NCI-H1694 (cell line): ENCODE data around the gene MORN1.
A peak's percentile ranks its signal among the peaks of the same experiment; 100 is the strongest.

Experiments used
- DNase-seq: peaks from one replicate; lab custom pipeline; 2025; lab: John Stamatoyannopoulos, UW

The MORN1 gene

DNA sequence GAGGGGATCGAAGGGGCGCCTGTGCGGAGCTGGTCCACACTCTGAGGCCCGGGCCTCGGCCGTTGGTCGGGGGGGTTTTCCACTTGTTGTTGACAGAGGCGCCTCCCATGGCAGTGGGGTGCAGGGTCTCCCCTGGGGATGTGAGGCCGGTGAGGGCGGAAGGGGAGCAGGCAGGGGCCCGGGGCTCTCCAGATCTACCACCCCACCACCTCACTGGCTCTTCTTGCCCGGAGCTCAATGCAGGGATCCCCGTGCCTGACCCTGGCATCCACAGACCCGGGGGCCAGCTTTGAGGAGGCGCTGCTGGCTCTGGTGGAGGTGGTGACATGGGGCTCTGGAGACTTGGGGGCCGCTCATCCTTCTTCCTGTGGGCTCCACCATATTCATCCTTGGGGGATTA is 28.1 kb upstream of the MORN1 start:
- DNase-seq = no peak

DNA sequence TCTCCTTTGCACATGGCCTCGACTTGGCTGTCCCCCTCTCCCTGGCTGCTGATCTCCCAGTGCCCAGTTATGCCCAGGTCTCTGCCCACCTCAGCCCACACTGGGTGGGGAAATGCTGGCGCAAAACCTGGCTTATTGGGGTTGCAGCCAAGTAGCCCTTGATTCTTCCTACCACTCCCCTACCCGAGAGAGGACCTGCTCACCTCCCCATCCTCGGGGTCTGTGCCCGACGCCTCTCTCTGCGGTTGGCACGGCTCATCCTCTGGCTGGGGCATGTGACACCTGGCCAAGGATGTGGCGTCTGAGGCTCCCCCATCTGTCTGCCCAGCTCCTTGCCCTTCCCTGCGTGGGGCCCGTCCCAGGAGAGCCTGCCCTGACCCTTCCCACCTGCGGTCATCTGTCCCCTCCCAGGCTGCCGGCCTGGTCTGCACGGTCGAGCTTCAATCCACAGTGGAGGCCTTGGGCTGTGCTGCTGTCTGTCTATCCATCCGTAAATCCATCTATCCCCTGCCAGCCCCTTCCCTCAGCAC is 27.5 kb upstream of the MORN1 start:
- no peak for DNase-seq

DNA sequence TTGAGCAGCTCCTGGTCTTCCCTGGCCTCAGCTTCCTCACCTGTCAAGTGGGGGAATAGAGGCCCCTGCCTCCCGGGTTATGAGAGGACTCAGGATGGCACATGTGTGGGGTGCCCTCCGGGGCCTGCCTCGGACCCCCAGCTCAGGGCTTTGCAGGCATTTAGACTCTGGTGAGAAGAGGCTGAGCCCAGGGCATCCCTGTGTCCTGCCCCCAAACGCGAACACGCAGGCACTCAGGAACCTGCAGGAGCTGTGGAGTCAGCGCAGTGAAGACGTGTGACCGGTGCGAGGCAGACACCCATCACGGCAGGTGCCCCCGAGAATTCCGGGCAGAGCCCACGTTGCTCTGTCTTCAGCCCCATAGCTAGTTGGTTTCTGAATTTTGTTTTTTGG is 26.5 kb upstream of the MORN1 start:
- DNase-seq = no peak

DNA sequence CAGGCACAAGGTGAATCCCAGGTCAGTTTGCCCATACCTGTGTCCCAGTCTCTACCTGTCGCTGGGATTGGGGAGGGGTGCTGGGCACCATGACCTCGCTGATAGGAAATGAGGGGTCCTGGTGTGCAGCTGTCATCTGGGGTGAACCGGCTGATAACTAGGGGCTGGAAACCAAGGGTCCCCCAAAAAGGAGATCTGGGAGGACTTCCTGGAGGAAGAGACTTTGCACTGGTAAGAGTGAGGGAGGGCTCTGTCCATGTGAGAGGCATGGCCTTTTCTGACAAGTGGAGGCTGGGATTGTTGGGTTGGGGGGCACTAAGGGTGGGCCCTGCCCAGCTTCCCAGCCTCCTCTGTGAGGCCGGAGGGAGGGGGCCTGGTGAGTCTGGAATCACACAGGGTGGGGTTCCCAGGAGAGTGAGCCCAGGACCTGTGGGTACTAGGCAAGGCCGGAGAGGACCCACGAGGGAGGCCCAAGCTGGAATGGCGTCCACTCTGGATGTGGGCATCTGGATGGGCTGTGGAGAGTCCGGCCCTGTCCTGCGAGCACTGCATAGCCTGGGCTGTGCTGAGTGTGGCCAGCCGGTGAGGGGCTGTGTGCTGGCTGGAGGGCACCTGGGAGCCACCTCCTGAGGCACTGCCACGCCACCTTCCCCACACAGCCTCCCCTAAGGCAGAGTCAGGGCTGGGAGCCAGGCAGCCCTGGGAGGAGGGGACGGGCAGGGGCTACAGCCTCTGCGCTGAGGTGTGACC is 25.9 kb upstream of the MORN1 start:
- no peak for DNase-seq

DNA sequence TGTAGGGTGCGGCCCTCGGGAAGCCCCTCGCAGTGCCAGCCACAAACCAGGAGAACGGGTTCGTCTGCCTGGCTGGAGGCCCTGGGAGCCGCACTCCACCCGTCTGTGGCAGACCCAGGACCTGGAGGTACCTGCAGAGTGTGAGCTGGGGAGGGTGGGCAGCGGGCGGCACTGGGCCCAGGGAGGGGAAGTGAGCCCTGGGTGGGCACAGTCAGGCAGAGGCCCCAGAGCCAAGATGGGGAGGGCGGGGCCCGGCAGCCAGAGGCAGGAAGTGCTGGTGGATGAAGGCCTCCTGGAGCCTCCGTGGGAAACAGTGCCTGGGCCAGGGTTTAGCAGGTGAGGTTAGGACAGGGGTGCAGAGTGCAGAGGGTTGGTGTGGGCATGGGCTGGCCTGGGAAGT is 25.0 kb upstream of the MORN1 start:
- DNase-seq = no peak

DNA sequence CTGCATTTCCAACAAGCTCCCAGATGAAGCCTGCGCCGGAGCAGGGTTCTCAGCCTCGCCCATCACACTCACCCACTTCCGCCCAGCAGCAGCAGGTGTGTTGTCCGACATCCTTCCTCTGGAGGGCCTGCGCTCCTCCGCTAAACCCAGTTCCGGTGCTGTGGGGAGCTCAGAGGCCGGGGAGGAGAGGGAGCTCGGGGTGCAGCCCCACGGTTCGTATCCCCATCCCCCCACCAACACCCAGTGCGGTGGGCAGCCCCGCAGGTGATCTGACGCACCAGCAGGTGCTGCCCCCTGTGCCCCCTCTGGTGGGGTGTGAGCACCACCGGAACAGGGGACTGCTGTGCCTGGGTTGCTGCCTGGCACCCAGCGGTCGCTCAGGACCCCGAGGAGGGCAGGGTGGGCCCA is 24.5 kb upstream of the MORN1 start:
- no peak for DNase-seq

DNA sequence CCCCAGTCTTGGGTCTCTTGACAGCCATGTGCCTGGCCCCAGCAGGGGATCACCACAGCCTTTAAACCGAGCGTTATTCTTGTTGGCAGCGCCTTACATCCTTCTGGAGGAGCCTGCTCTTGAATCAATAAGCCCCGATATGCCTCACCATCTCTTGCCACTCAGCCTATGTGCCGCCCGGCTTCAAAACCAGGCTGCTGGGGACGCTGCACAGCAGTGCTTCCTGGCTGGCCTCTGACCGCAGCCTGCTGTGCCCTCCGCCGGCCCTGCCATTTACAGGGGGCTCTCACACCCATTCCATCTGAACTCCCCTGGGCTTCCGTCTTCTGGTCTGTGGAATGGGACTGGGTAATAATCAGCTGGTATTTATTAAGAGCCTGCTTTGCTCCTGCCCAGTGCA is 24.0 kb upstream of the MORN1 start:
- DNase-seq = no peak

DNA sequence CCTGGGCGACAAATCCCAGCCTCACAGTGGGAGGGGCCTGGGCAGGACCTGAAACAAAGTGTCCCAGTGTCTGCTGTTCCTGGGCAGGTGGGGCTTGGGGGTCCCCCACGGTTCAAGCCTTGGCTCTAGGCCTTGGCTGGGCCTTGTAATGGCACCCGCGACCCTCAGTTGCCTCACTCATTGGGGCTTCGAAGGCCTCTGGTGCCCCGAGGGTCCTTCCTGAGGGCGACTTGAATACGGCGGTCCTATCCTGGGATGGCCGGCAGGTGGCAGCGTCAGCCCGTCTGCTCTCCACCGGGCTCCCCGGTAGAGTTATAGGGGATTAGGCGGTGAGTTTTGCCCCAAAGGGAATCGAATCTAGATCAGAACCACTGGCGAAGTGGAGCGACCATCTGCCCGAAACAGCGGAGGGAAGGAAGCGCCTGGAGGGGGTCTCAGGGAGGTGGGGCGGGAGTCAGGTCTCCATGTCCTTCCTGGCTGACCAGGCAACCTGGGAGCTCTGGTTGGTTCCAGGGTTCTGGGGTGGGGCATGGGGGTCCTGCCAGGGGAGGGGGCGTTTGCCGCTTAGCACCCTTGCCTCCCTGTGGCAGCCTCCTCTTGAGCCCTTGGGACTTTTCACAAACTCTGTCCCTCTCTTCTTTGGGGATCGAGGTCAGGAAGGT is 23.1 kb upstream of the MORN1 start:
- peak; percentile 57 for DNase-seq

DNA sequence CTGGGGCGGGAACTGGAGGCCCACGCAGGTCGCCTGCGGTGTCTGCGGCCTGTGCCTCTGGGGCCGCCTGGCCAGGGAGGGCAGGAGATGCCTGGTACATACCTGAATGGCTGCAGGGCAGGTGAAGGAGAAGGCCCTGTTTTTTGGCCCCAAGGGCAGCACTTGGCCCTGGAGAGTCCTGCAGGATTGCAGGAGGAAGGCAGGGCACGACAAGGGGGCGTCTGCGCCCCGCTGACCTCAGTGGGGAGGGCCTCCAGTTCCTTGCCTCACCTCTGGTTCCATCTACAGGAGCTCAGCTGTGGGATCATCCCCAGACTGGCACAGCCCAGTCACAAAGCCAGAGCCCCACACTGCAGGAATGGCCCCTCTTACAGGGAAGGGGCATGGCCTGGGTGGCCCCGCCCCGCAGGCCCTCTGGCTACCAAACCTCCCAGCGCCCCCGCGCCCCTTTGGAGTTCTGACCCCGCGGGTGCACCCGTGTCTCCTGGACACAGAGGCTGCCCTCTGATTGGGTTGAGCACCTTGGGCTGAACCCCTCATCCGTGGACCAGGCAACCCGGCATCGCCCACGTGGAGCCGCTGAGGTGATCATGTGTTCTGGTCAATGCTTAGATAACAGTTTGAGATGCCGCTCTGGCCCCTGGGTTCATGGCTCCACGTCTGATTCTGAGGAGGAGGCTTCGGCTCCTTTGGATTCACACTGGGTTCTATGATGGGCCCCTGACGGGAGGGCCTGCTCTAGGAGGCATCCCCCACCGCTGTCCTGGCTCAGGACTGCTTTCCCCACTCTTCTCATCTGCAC is 22.3 kb upstream of the MORN1 start:
- DNase-seq = no peak

DNA sequence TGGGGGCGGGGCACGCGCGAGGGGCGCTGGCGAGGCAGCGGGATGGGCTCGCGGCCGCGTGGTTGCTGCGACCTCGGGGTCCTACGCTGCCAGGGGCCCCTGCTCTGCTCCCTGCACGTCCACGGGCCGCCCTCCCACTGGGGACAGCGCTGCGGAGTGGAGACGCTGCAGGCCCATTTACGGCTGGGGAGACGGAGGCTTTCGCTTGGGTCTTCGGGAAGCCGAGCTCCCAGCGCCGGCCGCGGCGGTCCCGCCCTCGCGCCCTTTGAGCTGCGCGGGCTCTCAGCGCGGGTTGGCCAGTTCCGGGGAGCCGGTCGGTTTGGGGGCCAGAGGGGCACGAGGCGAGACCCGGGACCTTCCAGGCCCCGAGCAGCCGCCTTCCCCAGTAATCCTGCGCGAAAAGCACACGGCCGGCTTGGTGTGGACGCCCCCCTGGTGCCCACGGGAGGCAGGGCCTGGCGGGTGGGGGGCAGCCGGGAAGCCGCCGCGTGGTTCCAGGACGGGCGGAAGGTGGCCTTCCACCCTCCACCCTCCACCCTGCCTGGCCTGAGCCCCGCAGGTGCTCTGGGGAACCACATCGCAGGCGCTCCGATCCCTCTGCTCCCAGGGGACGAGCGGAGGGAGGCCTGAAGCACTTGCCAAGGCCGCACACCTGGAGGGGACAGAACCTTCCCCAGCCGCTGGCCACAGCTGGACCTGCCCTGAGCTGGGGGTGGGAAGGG is 21.6 kb upstream of the MORN1 start:
- no peak for DNase-seq

DNA sequence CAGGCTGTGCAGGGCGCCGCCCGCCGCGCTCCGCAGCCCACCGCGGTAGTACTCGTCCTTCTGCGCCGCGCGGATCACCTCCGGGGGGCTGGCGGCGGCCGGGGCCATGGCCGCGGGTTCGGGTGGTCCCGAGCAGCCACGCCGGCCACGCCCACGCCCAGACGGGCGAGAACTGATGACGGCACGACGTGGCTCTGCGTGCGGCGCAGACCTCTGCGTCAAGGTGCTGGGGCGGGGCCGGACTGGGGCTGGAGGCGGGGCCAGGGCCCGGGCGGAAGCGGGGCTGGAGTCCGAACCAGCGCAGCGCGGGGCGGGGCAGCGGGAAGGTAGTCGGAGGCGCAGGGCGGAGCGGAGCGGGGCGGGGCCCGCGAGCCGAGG is 21.0 kb upstream of the MORN1 start, which contains the start of gene PEX10:
TSS of gene PEX10 (minus strand) at position 170 of the 378 bp plus-strand sequence. CDS start at position 108, 62 bp downstream.
- DNase-seq = peak; percentile 88

DNA sequence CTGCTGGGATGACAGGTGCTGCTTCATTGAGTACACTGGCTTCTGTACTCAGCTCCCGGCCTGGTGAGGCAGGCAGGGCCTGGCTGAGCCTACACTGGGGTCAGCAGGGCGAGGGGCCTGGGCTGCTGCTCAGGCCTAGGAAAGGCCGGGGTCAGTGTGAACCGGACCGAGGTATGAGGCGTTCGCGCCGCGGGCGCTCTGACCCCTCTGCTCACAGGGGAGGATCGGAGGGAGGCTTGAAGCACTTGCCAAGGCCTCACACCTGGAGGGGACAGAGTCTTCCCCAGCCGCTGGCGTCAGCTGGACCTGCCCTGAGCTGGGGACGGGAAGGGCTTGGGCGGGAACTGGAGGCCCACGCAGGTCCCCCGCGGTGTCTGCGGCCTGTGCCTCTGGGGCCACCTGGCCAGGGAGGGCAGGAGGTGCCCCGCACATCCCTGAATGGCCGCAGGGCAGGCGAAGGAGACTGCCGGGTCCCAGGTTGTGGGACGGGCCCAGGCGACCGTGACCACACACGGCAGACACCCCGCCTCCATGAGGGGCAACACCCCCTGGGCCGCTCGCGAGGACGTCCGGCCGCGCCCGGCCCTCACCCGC is 20.5 kb upstream of the MORN1 start:
- no peak for DNase-seq

DNA sequence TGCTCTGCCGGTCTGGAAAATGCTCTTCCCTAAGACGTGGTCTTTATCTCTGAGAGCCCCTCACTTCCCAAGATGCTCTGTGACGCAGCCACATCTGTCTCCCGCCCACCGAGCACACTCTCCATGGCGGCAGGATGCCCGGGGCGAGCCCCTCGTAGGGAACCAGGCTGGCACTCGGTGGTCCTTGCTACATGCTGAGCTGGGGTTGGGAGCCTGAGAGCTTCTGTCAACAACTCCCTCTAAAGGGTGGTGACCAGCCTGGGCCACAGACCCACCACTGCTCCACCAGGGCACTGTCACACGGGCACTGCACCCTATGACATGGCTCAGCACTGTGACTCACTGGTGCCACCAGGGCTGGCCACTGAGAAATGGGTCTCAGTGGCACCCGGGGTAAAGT is 18.4 kb upstream of the MORN1 start:
- DNase-seq = no peak

DNA sequence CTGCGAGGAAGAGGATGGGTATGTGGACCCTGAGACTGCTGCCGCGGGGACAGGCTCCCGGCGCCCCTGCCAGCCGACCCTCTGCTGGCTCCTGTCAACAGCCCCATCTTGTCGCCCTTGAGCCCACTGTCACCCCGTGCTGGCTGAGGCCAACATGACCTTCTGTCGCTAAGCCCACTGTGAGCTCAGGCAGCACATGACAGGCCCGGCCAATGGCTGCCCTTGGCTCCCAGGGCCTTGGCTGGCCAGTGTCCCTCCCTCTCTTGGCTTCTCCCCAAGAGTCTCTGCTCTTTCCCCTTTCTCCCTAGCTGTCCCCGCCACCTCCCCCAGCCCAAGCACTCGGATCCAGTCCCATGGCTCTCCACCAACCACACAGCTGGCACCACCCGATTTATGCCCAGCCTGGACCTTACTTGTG is 17.5 kb upstream of the MORN1 start:
- no peak for DNase-seq

DNA sequence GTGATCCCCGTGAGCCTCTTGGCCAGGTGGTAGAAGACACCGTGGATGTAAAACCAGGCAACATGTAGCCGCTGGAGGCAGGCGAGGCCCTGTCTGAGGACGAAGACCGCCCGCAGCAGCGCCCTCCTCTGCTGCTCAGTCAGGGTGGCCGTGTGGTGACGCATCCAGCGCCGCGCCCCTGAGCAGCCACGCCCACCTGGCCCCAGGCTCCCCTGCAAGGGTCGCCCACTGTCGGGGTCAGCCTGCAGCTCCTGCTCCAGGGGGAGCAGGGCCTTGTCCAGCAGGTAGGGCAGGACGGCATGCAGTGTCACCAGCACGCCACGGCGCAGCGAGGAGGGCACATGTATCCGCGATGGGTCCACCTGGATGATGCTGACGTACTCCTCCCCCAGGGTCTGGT is 17.1 kb upstream of the MORN1 start:
- DNase-seq = no peak

DNA sequence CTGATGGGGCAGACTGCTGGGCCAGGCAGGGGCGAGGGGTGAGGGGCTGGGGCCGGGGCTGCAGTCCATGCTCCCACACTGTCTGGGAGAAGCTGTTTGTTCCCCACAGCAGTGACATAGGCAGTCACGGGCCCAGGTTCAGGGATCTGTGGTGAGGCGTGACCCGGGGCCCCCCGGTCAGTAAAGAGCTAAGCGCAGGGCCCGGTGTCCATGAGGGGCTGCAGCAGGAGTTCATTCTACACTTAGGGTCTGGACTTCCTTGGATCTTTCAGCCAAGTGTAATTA is 16.6 kb upstream of the MORN1 start:
- no peak for DNase-seq

DNA sequence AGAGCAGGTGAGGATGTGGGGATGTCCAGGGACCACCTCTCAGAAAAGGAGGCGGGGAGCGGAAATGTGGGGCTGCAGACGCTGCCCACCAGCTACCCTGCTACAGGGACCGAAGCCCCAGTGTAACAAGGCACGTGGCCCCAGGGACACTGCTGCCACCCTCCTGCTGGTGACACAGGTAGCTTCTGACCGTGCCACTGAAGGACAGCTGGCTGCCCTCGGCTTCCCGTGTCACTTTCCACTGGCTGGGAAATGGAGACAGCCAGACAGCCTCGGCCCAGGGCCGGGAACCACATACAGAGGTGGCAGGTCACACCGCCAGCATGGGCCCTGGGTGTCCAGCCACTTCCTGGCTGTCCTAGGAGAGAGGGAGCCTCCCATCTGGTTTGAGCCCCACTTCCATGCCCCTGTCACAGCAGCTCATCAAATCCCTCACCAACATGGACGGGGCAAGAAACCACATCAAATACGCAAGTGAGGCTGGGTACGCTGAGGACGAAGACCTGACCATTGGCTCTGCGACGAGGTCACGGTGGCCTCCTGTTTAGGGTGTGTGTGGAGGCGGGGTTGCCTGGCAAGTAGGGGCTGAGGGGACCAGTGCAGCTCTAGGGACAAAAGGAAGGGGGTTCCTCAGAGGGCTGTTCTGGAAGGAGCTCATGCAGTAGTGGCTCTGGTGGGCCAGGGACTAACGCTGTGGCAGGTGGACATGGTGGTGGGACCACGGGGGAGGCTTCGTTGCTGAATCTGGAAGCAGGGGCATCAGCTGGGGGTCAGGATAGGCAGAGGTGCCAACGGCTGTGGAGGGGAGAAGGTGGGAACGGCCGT is 16.0 kb upstream of the MORN1 start:
- DNase-seq = no peak

DNA sequence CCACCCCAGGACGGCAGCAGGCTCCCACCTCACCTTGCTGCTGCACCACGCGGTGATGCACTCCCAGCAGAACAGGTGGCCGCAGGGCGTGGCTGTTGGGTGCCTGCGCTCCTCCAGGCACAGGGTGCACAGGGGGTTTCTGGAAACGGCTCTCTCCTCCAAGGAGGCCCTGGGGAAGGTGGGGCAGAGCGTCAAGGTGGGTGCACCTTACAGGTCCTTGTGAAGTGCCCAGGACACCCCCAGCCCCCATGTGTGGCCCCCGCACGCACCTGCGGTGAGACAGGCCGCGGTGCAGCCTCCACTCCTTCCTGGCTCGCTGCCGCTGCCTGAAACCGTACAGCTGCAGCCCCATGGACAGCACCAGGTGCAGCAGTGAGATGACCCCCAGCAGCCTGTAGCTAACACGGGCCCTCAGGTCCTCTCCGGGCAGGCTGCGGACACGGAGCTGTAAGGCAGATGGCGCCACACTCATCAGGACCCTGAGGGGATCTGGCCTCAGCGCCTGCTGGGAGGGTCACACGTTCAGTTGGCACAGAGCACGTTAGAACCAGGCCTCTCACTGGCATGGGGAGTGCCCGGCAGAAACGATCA is 15.2 kb upstream of the MORN1 start:
- no peak for DNase-seq

DNA sequence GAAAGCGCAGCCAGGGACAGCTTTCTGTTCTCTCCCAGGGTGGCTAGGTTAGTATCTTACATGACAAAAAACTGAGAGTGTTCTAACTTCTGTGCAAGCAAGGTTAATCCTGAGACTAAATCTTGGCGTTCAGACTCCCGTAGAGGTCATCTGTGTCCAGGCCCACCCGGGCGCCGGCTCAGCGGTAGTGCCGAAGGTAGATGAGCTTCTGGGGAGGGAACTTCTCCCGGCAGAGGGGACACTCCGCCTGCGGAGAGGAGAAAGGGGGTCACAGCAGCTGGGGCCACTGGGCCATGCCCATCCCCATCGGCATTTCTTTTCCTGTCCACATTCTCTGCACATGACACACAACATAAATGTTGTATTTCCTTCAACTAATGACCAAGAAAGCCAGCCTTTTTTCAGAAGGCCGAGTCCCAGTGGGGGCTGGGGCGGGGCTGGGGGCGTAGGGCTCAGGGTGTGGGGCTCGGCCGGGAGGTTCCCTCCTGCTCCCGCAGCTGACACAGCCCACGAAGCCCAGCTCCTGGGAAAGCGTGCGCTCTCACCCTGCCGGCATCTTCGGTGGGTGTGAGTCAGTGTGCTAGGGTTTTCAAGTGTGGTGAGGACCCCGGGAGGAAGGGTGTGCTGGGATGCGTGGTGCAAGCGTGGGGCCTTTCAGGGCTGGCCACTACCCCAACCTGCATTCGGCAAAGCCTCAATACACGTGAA is 14.4 kb upstream of the MORN1 start:
- DNase-seq = no peak
